GM19025 (cell line): ENCODE results near the gene DNASE1L3.

ENCODE experiments used
- ATAC-seq: cut with Tn5 transposase; IDR thresholded peaks from one replicate; pipeline ENCODE4 v1.9.1; 2021; ENCODE audit warnings: mild to moderate bottlenecking, low read depth, moderate library complexity; ENCODE audit not compliant: unreplicated experiment

DNASE1L3 gene

GRCh38 chr3:58180099-58180880 lies 30.5 kb downstream of the DNASE1L3 start:
- ATAC-seq = no peak

- no peak for ATAC-seq
Measured at GRCh38 chr3:58179235-58180098, 31.3 kb downstream of the DNASE1L3 start.

- no peak for ATAC-seq
Measured at GRCh38 chr3:58178528-58179234, 32.1 kb downstream of the DNASE1L3 start.

GRCh38 chr3:58177747-58178527 lies 32.8 kb downstream of the DNASE1L3 start:
- ATAC-seq = peak; percentile 78

GRCh38 chr3:58176827-58177489 lies 33.8 kb downstream of the DNASE1L3 start:
- ATAC-seq = no peak

- ATAC-seq = no peak
Measured at GRCh38 chr3:58176185-58176530, 34.6 kb downstream of the DNASE1L3 start.

- no peak for ATAC-seq
Measured at GRCh38 chr3:58175437-58176184, 35.2 kb downstream of the DNASE1L3 start.

- ATAC-seq = no peak
Measured at GRCh38 chr3:58175187-58175436, 35.7 kb downstream of the DNASE1L3 start.

GRCh38 chr3:58173669-58174398 lies 36.9 kb downstream of the DNASE1L3 start:
- no peak for ATAC-seq

GRCh38 chr3:58173029-58173668 lies 37.6 kb downstream of the DNASE1L3 start:
- ATAC-seq = no peak

- ATAC-seq = no peak
Measured at GRCh38 chr3:58171126-58171525, 39.6 kb downstream of the DNASE1L3 start.

- no peak for ATAC-seq
Measured at GRCh38 chr3:58170376-58170775, 40.4 kb downstream of the DNASE1L3 start.

GRCh38 chr3:58169371-58169770 lies 41.4 kb downstream of the DNASE1L3 start:
- ATAC-seq = no peak

- ATAC-seq = no peak
Measured at GRCh38 chr3:58168498-58168897, 42.3 kb downstream of the DNASE1L3 start.

- no peak for ATAC-seq
Measured at GRCh38 chr3:58167431-58168351, 43.1 kb downstream of the DNASE1L3 start.

- no peak for ATAC-seq
Measured at GRCh38 chr3:58164906-58165821, 45.6 kb downstream of the DNASE1L3 start.
